ENCODE measurements around the gene ITPRIP.

ITPRIP gene

DNA sequence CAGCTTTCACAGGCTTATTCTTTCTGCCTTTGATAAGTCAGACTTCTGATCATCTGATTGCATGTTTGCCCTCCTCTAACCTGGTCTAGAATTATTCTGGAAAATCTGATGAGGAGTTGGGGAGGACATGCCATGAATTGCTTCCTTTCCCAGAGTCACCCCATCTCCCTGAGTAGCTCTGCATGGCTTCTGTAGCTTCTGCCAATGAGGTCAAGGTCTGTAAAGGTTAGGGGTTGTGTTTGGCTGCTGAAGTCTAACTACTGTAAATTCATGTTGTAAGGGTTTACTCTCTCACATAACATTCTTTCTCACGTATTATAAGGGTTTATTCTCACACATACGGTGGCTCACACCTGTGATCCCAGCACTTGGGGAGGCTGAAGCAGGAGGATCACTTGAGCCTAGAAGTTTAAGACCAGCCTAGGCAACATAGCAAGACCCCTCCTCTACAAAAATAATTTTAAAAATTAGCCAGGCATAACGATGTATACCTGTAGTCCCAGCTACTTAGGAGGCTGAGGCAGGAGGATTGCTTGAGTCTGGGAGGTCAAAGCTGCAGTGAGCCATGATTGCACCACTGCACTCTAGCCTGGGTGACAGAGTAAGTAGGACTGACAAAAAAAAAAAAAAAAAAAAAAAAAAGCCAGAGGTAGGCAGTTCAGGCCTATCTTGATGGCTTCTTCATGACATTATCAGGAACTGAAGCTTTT is 58.6 kb downstream of the ITPRIP start:
- no peak for DNase-seq (ENCODE audit: low spot score)

DNA sequence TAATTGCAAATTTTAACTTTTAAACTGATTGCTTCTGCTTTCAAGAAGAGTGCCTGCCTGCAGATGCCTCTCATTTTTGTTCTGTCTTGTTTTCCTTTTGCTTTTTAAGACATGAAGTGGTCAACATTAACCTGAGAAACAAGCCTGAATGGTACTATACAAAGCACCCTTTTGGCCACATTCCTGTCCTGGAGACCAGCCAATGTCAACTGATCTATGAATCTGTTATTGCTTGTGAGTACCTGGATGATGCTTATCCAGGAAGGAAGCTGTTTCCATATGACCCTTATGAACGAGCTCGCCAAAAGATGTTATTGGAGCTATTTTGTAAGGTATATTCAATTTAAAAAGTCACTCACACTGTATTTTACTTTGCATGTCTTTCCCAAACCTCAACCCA is 60.5 kb downstream of the ITPRIP start:
- DNase-seq (ENCODE audit: low spot score) = no peak

DNA sequence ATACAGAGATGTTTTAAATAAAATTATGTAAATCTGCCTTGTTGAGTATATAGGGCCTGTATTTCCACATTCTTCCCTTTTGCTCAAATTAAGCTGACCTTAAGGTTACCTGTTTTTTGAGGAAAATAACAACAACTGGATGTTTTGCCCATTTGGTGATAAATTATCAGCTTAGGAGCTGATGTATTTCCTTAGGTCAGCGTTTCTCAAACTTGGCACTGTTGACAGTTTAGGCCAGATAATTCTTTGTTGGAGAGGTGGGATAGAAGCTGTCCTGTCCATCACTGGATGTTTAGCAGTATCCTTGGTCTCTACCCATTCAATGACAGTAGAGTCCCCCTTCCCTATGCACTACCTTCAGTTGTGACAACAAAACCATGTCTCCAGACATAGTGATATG is 62.1 kb downstream of the ITPRIP start:
- no peak for DNase-seq (ENCODE audit: low spot score)

DNA sequence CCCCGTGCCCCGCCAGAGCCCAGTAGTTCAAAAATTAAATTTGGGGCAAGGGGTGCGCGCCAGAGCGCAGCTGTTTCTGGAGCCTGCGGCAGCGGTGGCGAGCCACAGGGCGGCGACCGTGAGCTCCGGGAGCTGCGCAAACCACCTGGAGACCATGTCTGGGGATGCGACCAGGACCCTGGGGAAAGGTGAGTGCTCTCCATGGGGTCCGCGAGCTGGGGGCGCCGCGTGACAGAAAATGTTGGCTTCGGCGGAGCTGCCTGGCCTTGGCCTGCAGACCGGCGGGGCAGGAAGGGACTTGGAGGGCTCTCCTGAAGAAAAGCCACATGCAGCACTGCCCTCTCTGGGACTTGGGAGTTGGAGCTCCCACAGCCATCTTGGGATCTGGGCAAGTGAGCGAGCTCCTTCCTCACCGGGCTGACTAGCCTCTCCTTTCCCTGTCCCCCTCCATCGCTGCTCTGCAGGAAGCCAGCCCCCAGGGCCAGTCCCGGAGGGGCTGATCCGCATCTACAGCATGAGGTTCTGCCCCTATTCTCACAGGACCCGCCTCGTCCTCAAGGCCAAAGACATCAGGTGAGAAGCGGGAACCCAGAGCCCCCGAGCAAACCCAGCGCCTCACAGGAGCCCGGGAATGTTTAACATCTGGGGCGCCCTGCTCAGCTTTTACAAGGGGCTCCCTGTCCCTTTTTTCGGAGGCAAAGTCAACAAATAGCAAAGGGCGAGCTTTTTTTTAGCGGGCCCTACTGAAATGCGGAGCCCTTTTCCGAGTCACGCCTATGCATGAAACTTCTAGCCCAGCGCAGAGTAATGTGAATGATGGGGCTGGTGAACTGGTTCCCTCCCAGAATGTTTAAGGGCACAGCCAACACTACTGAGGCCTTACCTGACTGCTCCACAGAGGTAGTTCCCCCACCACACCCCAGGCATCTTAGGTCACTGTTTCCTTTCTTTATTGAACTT is 63.2 kb downstream of the ITPRIP start:
- peak; percentile 67 for DNase-seq (ENCODE audit: low spot score)

DNA sequence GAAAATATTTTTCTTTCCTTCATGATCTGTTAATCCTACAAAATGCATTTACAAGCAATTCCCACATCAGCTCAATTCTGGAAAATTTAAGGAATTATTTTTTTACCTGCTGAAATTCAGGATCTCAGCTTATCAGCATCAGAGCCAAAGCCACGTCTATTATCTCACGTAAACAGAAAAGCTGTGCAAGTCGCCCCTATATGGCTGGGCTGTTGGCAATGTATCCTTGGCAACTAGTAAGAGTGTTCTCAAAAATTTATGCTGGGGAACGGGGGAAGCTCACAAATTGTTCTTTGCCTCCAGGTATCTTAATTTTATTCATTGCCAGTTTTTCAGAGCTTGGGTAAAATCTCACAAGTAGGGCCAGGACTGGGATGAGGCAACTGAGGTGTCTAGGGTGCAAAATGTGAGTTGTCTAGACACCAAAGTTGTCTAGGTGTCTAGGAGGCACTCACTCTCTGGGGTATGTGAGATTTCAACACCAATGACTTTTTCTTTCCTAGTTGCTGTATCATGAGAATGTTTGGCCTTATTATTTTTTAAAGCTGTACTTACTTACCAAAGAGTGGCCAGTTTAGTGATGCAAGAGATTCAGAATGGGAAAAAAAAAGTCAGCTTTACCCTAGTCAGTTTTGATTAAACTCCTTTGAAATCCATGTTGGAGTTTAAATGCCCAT is 64.2 kb downstream of the ITPRIP start:
- DNase-seq (ENCODE audit: low spot score) = no peak

DNA sequence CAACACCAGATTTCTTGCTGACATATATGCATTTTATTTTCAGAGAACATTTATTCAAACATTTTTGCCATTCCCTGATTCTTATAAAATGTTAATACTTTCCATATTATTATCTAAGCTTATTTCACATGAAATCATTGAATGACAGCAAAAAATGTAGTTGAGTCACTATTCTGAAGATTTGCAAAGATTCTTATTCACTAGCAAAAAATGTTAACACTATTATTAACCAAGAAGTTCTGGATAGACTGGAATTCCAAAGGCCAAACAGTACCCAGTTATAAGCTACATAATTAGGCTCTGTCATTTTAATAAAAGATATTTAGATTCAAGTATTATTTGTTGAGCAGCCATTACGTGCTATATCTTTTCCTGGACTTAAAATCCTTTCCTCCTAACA is 65.0 kb downstream of the ITPRIP start:
- no peak for DNase-seq (ENCODE audit: low spot score)

DNA sequence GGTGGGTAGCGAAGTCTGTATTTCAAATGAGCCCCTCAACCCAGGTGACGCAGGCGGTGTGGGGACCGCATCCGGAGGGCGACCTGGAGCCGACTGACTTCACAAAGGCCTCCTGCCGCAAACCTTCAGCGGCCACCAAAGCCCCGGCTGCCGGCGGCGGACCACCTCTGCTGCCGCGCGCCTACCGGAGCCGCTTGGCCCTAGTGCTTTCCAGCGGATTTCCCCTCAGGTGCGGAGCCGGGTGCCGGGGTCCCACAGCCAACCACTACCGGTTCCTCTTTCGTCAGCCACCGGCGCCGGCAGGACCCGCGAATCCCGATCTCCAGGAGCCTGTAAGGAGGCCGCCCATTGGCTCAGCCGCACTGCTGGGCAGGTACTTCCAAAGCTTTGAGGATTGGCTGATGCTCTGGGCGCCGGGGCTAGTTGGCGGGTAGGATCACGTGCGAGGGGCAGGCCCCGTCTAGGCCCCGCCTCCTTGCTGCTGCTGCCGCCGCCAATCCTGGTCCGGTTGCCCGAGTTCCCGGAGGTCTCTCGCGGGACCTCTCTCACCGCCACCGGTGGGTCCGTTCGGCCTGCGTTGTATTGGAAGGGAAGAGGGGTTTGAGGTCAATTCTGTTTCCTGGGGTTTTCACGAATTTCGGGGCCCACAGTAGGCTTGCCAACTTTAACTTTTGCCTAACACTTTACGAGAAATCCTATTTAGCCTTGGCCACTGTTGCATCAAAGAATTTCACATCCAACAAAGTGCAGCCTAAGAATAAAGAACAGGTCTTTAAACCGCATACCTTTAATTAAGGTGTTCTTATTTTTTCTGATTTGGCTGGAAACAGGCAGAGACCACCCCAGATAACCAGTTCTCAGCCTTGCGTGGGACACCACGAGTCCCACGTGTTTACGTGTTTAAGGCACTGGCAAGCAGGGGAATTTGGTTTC is 69.3 kb downstream of the ITPRIP start, which contains the start of gene GSTO2:
Gene GSTO2, plus strand, starts transcription at position 472 of the 933 bp plus-strand sequence. CDS start 5,732 bp downstream, outside the sequence.
- peak; percentile 99 for DNase-seq (ENCODE audit: low spot score)

DNA sequence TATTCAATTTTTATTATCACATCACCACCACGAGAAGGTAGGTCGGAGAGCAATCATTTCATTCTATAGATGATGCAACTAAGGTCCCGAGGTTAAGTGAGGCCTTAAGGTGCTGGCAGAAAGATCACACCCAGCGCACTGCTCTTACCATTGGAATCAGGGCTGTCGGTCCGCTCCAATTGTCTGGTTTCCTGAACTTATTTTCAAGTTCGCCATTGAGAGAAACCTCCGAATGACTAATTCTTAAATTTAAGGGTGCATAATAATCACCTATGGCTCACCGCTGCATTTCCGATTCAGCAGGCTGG is 69.9 kb downstream of the ITPRIP start:
- no peak for DNase-seq (ENCODE audit: low spot score)

DNA sequence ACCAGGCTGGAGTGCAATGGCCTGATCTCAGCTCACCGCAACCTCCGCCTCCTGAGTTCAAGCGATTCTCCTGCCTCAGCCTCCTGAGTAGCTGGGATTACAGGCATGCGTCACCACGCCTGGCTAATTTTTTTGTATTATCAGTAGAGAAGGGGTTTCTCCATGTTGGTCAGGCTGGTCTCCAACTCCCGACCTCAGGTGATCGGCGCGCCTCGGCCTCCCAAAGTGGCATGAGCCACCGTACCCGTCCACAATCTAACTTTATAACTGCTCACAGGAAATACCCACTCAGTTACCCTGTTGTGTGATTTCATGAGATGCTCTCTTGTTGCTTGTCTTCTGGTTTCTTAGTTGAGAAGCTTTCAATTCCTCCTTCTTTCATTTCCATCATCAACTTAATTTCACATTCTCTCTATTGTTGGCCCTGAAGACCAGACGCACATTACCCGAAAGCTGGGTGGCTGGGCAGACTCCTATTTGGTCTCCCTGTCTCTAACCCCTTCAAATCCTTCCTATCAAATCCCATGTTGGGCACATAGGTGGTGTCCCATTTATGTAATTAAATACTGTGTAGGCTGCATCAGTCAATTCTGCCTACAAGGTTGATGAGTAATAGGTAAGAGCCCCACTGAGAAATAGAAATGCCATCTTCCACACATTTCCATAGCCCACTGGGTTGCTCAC is 70.4 kb downstream of the ITPRIP start:
- DNase-seq (ENCODE audit: low spot score) = no peak

DNA sequence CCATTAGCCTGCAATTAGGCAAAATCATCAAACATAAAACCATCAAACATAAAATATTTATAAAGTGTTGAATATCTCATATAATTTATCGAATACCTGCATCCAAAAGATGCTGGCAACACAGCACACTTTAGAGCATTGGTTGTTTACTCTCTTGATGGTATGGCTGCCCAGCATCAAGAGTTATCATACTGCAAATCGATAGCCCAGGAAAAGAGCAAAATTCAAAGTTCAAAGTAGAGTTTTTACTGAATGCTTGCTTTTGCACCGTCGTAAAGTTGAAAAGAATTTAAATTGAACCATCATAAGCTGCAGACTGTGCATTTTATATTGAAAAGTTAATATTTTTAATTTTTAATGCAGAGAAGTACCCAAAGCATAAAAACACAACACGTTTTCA is 73.5 kb downstream of the ITPRIP start:
- DNase-seq (ENCODE audit: low spot score) = no peak

DNA sequence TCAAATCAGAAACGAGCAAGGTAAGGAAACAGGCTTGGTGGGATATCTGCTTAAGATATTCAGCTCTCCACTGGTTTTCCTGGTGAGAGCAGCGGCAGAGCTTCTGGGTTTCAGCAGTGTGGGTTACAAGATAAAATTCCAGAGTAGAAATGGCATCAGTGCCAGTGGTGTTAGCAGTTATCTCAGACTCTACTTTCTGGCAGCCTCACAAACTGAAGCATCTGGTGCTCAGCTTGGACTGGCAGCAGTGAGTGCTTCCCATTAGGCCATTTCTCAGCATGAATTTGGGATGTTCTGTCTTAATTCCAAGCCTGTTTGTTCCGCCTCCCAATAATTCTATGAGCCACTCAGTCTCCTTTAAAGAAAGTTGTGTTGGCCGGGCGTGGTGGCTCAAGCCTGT is 76.2 kb downstream of the ITPRIP start:
- DNase-seq (ENCODE audit: low spot score) = peak; percentile 39

DNA sequence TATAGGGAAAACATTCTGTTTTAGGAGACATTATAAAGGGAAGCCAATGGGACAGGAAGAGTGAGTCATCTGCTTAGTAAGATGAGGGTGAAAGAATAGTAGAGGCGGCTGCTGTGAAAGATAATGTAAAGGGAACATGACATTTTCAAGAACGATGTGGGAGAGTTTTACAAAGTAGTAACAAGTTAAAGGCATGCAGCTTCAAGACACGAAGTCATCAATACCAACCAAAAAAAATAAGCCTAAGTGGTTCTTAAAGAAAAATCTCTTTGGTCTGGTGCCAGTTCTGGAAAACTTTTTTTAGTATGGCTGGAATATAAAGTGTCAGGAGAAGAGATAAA is 77.5 kb downstream of the ITPRIP start:
- no peak for DNase-seq (ENCODE audit: low spot score)

DNA sequence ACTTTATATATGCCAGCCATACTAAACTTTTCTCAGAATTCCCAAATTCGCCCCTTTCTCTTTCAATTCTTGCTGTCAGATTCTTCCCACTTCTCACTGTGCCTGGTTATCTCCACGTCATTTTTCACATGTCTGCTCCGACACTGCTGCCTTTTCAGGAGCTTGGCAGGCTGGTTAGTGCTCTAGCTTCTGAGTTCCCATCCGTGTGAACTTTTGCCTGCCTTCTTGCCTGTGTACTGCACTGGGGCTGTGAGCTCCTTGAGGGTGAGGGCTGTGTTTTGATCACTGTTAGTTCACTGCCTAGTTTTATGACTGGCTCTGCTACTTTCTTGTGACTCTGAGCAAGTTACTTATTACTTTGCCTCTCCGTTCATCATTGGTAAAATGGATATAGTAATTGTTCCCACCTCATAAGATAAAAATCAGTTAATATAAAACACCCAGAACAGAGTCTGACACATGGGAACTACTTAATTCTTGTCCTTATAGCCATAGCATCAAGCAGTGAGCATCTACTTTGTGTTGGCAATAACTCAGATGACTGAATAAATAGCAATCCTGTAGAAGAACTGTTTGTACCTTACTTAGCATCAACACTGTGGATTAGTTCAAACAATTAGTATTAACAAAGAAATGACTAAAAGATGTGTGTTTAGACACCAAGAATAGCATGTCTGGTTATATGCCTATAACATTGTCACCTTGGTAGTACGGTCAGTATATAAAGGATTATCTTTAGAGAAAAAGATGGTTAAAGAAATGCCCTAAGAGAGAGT is 78.1 kb downstream of the ITPRIP start:
- DNase-seq (ENCODE audit: low spot score) = no peak

Data from Ammon's horn (tissue), 1 donor.